Neural progenitor cell (in vitro differentiated cells): ENCODE data around the gene STXBP4.

Source experiments
- EZH2 ChIP-seq: fragments of 200-600 bp; sonication (generic); IDR thresholded peaks from 2 replicates; pipeline ENCODE4 v1.6.1; 2017; ENCODE audit warnings: antibody characterized with exemption, mild to moderate bottlenecking, moderate library complexity
- TF ChIP-seq, protein P1 (sequence below): fragments of 200-600 bp; sonication (generic); IDR thresholded peaks from 2 replicates; pipeline ENCODE4 v1.5.1; 2017; ENCODE audit warnings: antibody characterized with exemption, mild to moderate bottlenecking

GRCh38 chr17:55086635-55087058 is 118.1 kb downstream of the STXBP4 start:
- TF ChIP-seq, protein P1, sequence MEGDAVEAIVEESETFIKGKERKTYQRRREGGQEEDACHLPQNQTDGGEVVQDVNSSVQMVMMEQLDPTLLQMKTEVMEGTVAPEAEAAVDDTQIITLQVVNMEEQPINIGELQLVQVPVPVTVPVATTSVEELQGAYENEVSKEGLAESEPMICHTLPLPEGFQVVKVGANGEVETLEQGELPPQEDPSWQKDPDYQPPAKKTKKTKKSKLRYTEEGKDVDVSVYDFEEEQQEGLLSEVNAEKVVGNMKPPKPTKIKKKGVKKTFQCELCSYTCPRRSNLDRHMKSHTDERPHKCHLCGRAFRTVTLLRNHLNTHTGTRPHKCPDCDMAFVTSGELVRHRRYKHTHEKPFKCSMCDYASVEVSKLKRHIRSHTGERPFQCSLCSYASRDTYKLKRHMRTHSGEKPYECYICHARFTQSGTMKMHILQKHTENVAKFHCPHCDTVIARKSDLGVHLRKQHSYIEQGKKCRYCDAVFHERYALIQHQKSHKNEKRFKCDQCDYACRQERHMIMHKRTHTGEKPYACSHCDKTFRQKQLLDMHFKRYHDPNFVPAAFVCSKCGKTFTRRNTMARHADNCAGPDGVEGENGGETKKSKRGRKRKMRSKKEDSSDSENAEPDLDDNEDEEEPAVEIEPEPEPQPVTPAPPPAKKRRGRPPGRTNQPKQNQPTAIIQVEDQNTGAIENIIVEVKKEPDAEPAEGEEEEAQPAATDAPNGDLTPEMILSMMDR = no peak
- no peak for TF ChIP-seq EZH2
